GM12874 (cell line): ENCODE measurements around the gene SLC35B1.

ENCODE experiments used
- TF ChIP-seq, protein P1 (sequence below): IDR thresholded peaks from 2 replicates; pipeline ENCODE4 v1.5.1; 2011; ENCODE audit warnings: low read depth, mild to moderate bottlenecking, control low read depth, low read length, moderate library complexity; ENCODE audit not compliant: insufficient read depth

The SLC35B1 gene

GRCh38 chr17:49705254-49705653, 2.5 kb downstream of the SLC35B1 start:
- TF ChIP-seq, protein P1, sequence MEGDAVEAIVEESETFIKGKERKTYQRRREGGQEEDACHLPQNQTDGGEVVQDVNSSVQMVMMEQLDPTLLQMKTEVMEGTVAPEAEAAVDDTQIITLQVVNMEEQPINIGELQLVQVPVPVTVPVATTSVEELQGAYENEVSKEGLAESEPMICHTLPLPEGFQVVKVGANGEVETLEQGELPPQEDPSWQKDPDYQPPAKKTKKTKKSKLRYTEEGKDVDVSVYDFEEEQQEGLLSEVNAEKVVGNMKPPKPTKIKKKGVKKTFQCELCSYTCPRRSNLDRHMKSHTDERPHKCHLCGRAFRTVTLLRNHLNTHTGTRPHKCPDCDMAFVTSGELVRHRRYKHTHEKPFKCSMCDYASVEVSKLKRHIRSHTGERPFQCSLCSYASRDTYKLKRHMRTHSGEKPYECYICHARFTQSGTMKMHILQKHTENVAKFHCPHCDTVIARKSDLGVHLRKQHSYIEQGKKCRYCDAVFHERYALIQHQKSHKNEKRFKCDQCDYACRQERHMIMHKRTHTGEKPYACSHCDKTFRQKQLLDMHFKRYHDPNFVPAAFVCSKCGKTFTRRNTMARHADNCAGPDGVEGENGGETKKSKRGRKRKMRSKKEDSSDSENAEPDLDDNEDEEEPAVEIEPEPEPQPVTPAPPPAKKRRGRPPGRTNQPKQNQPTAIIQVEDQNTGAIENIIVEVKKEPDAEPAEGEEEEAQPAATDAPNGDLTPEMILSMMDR: no peak

DNA sequence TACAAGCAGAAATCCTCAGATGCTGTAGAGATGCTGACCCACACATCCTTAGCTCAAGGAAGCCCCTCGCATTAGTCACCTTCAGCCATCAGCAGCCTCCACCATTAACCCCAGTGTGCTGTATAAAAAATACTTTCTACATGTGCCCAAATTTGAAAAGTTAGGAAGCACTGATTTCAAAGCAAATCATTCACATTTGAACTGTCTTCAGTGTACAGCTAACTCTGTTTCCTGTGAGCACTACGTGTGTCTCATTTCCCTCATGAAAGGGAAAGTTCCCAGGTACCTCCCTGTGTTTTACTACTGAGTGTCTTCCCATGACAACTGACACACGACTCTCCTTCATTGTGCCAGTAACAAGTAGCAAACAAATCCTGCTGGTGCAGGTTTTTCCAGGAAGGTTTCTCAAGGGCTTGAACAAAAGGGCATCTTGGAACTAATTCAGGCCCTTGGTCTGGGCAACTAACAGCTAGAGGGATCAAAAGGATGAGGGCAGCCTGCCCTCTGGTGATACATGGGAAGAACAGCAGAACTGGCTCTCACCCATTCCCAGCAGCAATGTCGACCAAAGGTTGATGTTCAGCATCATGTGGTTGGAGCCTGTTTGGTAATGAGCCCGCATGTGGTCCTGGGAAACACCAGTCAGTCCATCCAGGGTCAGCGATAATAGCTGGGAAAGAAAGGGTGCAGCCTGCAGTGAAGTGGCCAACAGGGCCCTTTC, 4.0 kb downstream of the SLC35B1 start:
- TF ChIP-seq, protein P1: peak; percentile 35; the same call in 1 of the 2 replicates

DNA sequence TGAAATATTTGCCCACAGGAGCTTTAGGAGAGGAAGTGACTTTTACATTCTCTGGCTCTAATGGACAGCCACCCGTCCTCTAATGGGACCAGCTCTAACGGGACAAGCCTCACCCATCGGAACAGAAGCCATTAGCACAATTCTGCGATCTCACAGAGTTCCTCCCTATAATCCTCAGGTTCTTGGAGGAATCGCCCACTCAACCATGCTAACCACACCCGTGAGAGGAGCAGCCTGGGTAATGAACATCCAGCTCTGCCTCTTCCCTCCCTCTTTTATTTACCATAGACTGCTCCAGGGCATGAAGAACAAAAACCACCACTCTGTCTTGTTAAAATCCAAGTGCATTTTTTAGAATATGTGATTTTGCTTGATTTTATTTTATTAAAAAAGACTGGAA, 6.8 kb downstream of the SLC35B1 start:
- TF ChIP-seq, protein P1: no peak

DNA sequence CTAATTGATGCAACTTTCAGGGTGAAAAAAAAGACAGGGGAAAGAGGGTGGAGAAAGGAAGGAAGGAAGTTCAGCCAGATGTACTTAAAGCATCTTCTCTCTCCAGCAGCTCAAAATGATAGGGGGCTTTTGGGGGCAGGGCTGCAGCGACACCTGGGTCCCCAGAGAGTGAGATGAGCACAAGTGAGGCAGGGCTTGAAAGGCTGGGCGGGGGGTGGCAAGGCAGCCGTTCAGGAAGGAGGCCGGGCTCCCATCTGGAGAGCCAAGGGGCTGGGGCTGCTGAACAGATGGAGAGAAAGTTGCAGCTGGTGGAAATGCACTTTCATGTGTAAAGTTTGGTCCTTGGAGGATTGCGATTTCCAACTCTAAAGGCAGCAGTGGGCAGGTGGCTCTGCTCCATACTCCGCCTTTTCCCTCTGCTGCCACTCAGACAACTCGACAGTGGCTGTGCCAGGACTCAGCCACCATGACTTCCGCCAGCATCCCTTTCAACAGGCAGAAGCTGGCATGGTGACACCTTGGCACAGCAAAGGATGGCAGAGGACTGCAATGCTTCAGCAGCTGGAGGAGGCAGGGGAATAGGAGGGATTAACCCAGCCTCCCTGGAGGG, 7.7 kb downstream of the SLC35B1 start:
- TF ChIP-seq, protein P1: no peak

DNA sequence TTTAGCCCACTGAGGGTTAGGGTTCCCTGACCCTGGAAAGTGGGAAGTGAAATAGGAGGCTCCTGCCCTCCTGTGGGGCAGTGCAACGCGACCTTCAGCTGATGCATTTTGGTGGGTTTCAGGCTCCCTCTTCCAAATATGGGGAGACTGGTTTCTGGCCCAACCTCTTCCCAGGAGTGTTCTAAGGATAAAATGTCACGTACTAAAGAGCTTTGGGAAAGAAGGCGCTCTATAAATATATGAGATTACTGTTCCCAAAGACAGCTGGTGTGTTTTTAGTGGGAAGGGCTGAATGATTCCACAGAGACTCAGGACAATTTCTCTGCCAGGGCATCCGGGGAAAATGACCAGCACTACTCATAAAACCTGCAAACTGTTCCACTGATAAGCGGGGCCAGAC, 9.8 kb downstream of the SLC35B1 start:
- TF ChIP-seq, protein P1: no peak

DNA sequence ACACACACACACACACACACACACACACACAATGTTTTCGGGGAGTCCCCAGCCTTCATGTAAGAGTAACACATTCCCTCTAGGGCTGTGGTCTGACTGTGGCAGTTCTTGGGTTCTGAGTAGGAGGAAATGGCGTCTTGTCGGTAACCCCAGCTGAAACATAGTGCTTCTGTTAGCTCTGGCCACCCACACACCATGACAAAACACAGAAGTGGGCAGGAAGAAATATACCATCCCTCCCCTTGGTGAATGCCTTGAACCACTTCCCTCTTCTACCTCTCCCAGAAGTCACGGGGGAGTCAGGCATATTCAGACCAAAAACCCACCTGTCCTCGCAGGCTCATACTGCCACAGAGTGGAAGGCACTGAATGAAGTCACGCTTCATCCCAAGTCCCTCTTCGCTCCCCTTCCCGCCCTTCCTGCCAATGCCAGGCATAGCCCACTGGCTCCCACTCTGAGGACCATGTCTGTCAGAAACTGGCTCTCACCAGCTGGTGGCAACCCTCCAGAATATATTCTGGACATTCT, 11.5 kb downstream of the SLC35B1 start:
- TF ChIP-seq, protein P1: no peak

GRCh38 chr17:49695698-49696232, 12.0 kb downstream of the SLC35B1 start:
- TF ChIP-seq, protein P1: no peak
